Neuron (in vitro differentiated cells): ENCODE measurements around the gene LAD1.

Experiments
- H2AFZ ChIP-seq: one replicate; pipeline ENCODE4 v1.6.1; 2013; ENCODE audit warnings: low read depth, mild to moderate bottlenecking, inconsistent platforms, low read length, moderate library complexity
- H3K27me3 ChIP-seq: one replicate; pipeline ENCODE4 v1.6.1; 2013; ENCODE audit warnings: low read length; ENCODE audit not compliant: insufficient read depth
- H3K36me3 ChIP-seq: one replicate; pipeline ENCODE4 v1.6.1; 2013; ENCODE audit warnings: low read length; ENCODE audit not compliant: insufficient read depth
- H3K4me1 ChIP-seq: one replicate; pipeline ENCODE4 v1.6.1; 2013; ENCODE audit warnings: low read length; ENCODE audit not compliant: insufficient read depth
- H3K4me3 ChIP-seq: 2 replicates; pipeline ENCODE4 v1.5.1; 2013; ENCODE audit warnings: mild to moderate bottlenecking, low read length, moderate library complexity
- H3K9me3 ChIP-seq: one replicate; pipeline ENCODE4 v1.6.1; 2013; ENCODE audit warnings: low read length

LAD1 gene

GRCh38 chr1:201344206-201345080, 54.7 kb downstream of the LAD1 start:
- Histone ChIP-seq H3K9me3 (no peaks in the 10 kb centered on the region), H3K4me1 (no peaks in the 10 kb centered on the region), H3K36me3 (no peaks in the 10 kb centered on the region), H3K27me3 (peaks cover 3% of the 10 kb centered on the region), H3K4me3 (no peak overlapping the region), H2AFZ (no peak overlapping the region)

DNA sequence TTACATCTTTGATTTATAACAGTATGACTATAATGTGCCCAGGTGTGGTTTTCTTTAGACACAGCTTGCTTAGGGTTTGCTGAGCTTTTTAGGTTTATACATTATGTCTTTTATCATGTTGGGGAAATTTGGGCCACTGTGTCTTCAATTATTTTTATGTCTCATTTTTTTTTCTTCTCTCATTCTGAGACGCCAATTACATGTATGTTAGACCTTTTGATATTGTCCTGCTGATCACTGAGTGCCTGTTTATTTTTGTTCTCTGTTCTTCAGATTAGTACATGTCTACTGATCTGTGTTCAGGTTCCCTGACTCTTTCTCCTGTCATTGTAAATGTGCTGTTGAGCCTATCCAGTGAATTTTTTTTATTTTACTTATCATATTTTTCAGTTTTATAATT, 57.7 kb downstream of the LAD1 start:
- Histone ChIP-seq H3K9me3 (no peaks in the 10 kb centered on the region), H3K36me3 (no peaks in the 10 kb centered on the region), H2AFZ (no peak overlapping the region), H3K4me1 (no peaks in the 10 kb centered on the region), H3K4me3 (no peak overlapping the region), H3K27me3 (peaks cover 3% of the 10 kb centered on the region)

- H3K4me3 ChIP-seq: no peak overlapping the region
- no peaks in the 10 kb centered on the region for H3K9me3 ChIP-seq
- H3K36me3 ChIP-seq: no peaks in the 10 kb centered on the region
- no peaks in the 10 kb centered on the region for H3K4me1 ChIP-seq
- no peak overlapping the region for H2AFZ ChIP-seq
- no peaks in the 10 kb centered on the region for H3K27me3 ChIP-seq
Observed at GRCh38 chr1:201336711-201337450, 62.2 kb downstream of the LAD1 start.

GRCh38 chr1:201335901-201336300, 63.2 kb downstream of the LAD1 start:
- no peaks in the 10 kb centered on the region for H3K4me1 ChIP-seq
- H3K4me3 ChIP-seq: no peak overlapping the region
- H3K27me3 ChIP-seq: no peaks in the 10 kb centered on the region
- no peaks in the 10 kb centered on the region for H3K36me3 ChIP-seq
- no peaks in the 10 kb centered on the region for H3K9me3 ChIP-seq
- no peak overlapping the region for H2AFZ ChIP-seq

DNA sequence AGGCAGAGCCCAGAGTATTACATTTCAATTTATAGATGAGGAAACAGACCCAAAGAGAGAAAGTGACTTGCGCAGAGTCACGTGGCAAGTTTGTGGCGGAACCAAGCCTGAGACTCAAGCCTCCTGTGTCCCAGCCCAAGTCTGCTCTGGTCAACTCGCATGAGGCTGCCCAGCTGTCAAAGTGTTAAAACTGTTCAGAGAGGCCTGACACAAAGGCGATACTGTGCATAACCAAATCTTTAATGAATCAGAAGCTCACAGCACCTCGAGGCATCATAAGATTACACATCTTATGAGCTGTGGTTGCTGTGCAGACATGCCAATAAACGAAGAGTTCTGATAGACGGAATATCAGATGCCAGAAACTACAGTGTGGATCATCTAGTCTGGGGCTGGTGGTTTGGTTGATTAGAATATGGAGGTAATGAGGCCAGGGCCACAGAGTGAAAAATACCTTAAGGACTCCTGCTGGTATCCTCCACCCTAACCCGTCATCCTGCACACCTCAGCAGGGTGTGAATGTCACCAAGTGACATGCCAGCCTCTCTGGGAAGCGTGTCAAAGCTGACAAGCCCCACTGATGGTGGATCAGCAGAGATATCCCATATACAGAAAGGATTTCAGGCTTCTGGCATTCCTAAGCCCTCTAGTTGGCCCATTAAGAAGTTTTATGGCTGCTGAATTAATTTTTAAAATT, 63.8 kb downstream of the LAD1 start:
- Histone ChIP-seq H3K36me3 (no peaks in the 10 kb centered on the region), H3K4me1 (no peaks in the 10 kb centered on the region), H3K4me3 (no peak overlapping the region), H3K9me3 (no peaks in the 10 kb centered on the region), H3K27me3 (peaks cover 1% of the 10 kb centered on the region), H2AFZ (no peak overlapping the region)

DNA sequence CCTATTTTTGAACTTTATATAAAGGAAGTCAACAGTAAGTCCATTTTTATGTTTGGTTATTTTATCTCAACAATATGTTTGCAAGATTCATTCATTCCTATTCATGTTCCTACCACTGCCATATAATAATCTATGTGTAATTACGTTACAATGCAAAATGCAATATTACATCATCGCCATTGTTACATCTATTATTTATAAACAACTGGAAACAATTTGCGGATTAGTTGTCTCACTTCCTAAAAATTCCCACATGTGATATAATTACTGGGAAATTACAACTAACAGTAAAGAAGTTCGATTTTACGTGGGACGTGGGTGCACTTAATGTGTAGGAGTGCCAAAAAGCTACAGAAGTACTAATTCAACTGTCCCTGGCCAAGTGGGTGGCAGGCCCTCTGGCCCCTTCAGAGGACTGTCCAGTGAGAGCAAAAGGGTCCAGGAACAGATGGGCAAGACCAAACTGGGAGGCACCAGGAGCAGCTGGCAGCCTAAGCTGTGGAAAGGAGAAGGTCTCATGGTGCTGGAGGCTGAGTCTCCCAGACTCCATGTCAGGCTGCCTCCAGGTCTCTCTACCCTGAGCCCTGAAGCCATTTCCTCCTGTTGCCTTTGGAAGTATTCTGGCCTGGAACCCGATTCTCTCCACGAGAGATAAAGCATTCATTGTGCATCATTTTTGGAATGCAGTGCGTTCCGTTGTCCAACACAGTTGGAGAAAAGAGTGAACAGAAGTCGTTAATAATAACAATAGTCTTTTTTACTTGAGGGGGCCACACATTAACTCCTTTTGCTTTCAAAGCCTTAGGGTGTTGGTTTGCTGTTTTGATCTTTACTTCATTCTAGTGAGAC, 64.6 kb downstream of the LAD1 start:
- Histone ChIP-seq H3K4me3 (no peak overlapping the region), H3K27me3 (peaks cover 3% of the 10 kb centered on the region), H3K36me3 (no peaks in the 10 kb centered on the region), H3K9me3 (no peaks in the 10 kb centered on the region), H3K4me1 (no peaks in the 10 kb centered on the region), H2AFZ (no peak overlapping the region)

DNA sequence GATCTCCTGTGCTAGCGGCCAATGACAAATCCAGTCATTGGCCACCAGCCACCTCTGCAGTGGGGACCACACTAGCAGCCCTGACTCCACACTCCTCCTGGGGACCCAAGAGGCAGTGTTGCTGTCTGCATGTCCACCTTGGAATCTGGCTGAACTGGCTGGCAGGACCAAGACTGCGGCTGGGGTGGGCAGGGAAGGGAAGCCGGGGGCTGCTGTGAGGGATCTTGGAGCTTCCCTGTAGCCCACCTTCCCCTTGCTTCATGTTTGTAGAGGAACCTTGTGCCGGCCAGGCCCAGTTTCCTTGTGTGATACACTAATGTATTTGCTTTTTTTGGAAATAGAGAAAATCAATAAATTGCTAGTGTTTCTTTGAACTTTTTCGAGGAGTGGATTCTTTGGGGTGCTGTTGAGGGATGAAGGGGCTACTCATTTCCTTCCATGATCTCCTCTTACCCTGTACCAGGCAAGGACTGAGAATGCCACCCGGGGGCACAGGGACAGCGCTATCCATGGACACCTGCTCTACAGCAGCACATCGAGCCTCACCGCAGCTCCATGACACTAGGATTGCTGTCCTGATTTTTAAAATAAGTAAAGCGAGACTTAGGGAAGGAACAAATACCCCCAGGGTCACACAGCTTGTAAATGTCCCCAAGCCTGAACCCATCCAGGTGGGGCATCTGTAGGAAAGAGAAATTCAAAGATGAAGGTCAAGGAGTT, 66.3 kb downstream of the LAD1 start:
- Histone ChIP-seq H3K4me1 (no peaks in the 10 kb centered on the region), H3K36me3 (no peaks in the 10 kb centered on the region), H2AFZ (no peak overlapping the region), H3K9me3 (no peaks in the 10 kb centered on the region), H3K27me3 (peaks cover 3% of the 10 kb centered on the region), H3K4me3 (no peak overlapping the region)

GRCh38 chr1:201332021-201332420, 67.1 kb downstream of the LAD1 start:
- Histone ChIP-seq H3K9me3 (no peaks in the 10 kb centered on the region), H2AFZ (no peak overlapping the region), H3K27me3 (peaks cover 3% of the 10 kb centered on the region), H3K4me1 (no peaks in the 10 kb centered on the region), H3K36me3 (no peaks in the 10 kb centered on the region), H3K4me3 (no peak overlapping the region)

DNA sequence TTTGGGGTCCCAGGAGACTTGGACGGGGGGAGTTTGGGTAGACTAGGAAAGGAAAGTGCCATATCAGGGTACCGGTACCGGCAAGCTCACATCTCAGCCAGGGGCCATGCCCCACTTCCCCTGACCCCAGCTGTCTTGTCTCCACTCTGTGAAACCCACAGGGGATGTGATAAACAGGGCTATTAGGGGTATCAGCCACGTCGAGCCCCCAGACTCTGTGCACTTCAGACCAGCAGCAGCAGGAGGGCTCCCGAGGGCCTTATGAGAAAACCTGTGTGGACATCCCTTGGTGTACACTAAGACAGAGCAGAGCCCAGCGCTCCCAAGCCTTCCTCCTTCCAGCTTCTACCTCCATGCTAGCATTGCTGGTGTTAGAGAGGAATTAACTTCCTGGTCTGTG, 68.0 kb downstream of the LAD1 start:
- peaks cover 3% of the 10 kb centered on the region for H3K27me3 ChIP-seq
- H2AFZ ChIP-seq: no peak overlapping the region
- no peaks in the 10 kb centered on the region for H3K9me3 ChIP-seq
- H3K4me1 ChIP-seq: no peaks in the 10 kb centered on the region
- no peak overlapping the region for H3K4me3 ChIP-seq
- no peaks in the 10 kb centered on the region for H3K36me3 ChIP-seq
